Cardiac fibroblast (primary cell): ENCODE results near the gene ABCA7.

ENCODE experiments used
- DNase-seq, 2 donors: peaks; one replicate each; pipeline versions ENCODE4 v3.0.0 to v3.0.0-alpha.2; 2010; ENCODE audit warnings: low read depth in 2 of 2
- H3K4me3 ChIP-seq, 2 donors: replicated peaks in 1 of 2; 1 replicate in 1 of 2; 2 replicates in 1 of 2; pipeline ENCODE4 v1.5.1; 2011; ENCODE audit warnings: low read depth in 2 of 2, low read length in 2 of 2, mild to moderate bottlenecking in 2 of 2, moderate library complexity in 1 of 2
- CTCF ChIP-seq: IDR thresholded peaks from one replicate; pipeline ENCODE4 v1.5.1; 2011; ENCODE audit warnings: low read depth, mild to moderate bottlenecking, low read length, inconsistent platforms

ABCA7 gene

GRCh38 chr19:1103132-1103707 lies 63.3 kb downstream of the ABCA7 start:
- TF ChIP-seq CTCF, result no peak
- peak in 1 of 2 donors; percentile 64 for DNase-seq
- no peak overlapping the region for H3K4me3 ChIP-seq

- peak; percentile 99 to 100 for DNase-seq
- H3K4me3 ChIP-seq, result peak within 1 kb of the TSS; percentile 67 to 70
- no peak for TF ChIP-seq CTCF
These were observed 63.9 kb downstream of the ABCA7 start, which contains the start of gene GPX4 for GRCh38 chr19:1103708-1104310. Gene GPX4 (plus strand): TSS chr19:1103994. CDS start chr19:1104044, 50 bp downstream.

GRCh38 chr19:1104311-1105007 lies 64.6 kb downstream of the ABCA7 start:
- peak overlapping the region; percentile 67 to 70 for H3K4me3 ChIP-seq
- peak; percentile 57 to 80 for DNase-seq
- no peak for TF ChIP-seq CTCF

- no peak for TF ChIP-seq CTCF
- peak; percentile 59 to 60 for DNase-seq
- peak overlapping the region; percentile 67 to 70 for H3K4me3 ChIP-seq
These were observed 65.3 kb downstream of the ABCA7 start for GRCh38 chr19:1105008-1105872.

- DNase-seq, result no peak
- peak overlapping the region; percentile 21 to 70 for H3K4me3 ChIP-seq
These were observed 66.2 kb downstream of the ABCA7 start for GRCh38 chr19:1105873-1106840.

More at GRCh38 chr19:1105873-1106840, 66.2 kb downstream of the ABCA7 start:
- TF ChIP-seq CTCF, result no peak
